Endothelial cell of hepatic sinusoid (primary cell): Measurements from ENCODE around the gene SAP130.

ENCODE experiments used
- in situ Hi-C: cut with HindIII; loops from 2 replicates; pipeline ENCODE4 v1.10.0; 2017; ENCODE audit warnings: low sequenced_read_pairs

SAP130 gene

GRCh38 chr2:127901339-127902056 lies 126.4 kb downstream of the SAP130 start:
- in situ Hi-C loops, result no loop called here

DNA sequence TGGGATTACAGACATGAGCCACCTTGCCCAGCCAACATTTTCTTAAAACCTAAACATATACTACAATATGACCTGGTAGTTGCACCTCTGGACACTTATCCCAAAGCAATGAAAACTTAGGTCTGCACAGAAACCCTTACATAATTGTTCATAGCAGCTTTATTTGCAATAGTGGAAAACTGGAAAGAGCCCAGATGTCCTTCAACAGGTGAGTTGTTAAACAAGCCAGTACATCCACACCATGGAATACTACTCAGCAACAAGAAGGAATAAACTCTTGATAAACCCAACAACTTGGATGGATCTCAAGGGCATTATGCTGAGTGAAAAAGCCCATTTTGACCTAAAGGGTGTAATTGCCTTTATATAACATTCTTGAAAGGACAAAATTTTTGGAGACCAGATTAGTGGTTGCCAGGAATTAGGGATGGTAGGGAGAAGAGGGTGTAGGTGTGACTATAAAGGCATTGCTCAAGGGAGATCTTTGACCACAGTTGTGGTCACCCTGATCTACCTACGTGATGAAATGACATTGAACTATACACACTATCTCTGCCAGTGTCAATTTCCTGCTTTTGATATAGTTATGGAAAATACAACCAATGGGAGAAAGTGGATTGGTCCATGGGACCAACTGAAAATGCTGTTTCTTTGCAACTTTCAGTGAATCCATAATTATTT lies 130.2 kb downstream of the SAP130 start:
- in situ Hi-C loops, result no loop called here

DNA sequence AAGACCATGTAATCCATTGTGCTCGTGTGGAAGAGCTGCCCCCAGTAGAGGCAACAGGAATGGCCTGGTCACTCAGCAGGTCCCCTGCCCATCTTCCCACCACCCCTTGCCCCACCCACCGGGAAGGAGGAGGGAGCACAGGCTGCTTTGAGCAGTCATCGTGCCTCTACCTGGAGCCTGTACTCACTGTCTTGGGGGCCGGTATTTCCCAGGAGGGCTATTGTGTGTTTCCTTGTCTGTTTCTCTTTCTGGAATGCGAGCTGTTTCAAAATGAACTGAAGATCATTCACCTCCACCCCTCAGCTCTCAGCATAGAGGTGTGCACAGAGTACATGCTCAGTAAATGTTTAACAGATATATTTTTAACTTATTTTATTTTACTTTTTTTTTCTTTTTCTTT lies 134.4 kb downstream of the SAP130 start:
- in situ Hi-C loops, result no loop called here

DNA sequence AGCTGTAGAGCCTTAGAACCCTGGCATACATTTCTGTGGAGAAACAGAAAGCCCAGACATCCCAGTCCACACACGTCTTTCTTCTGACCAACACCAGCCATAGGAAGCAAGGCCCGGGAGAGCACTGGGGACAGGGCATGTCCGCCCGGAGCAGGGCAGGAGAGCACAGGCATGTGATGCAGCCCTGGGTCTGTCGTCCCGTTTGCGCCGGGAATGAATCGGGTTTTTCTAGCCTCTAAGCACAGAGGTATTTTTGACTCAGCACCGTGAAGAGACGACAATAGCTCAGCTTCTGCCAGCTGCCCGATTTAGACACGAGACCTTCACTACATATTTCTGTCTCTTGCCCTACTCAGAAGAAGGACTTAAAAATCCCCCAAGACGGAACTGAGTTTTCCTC lies 134.8 kb downstream of the SAP130 start:
- in situ Hi-C loops, result no loop called here

DNA sequence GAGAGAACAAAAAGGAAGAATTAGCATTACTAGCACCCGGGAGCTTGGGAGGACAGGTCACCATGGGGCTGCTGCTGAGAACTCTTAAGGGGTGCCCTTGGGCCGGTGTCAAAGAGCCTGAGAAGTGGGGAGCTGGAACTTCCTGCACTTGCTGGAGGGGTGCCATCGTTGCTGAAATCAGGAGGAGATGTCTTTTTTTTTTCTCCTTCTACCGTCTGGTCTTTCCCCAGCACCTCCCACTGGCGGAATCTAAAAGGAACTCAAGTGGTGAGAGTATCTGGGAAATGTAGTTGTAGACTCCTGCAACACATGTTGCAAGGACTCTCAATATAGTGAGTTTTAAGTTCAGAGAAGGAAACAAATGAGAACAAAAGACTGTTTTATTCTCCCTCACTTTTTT lies 136.0 kb downstream of the SAP130 start:
- in situ Hi-C loops, result no loop called here
